KMS-11 (cell line): Measurements from ENCODE around the gene CTPS2.
"Not testable (repeated sequence)": the region's sequence is repeated elsewhere in the genome, so short reads cannot be mapped to it uniquely, and the experiment has no call there.

Source experiments
- H2AFZ ChIP-seq: fragments of 200-600 bp; sonication (generic); 2 replicates; pipeline ENCODE4 v1.6.1; 2016; ENCODE audit warnings: antibody characterized with exemption, mixed run types, low read depth
- H3K27ac ChIP-seq: fragments of 200-600 bp; sonication (generic); 2 replicates; pipeline ENCODE4 v1.6.1; 2016; ENCODE audit warnings: mild to moderate bottlenecking, mixed run types
- H3K27me3 ChIP-seq: fragments of 200-600 bp; sonication (generic); 2 replicates; pipeline ENCODE4 v1.6.1; 2017; ENCODE audit warnings: mild to moderate bottlenecking, low read depth, mixed run types, moderate library complexity; ENCODE audit not compliant: insufficient read depth
- H3K36me3 ChIP-seq: fragments of 200-600 bp; sonication (generic); 2 replicates; pipeline ENCODE4 v1.6.1; 2017; ENCODE audit warnings: mild to moderate bottlenecking, mixed run types; ENCODE audit not compliant: insufficient read depth
- H3K4me1 ChIP-seq: fragments of 200-600 bp; sonication (generic); 2 replicates; pipeline ENCODE4 v1.6.1; 2016; ENCODE audit warnings: mild to moderate bottlenecking, low read depth, mixed run types; ENCODE audit not compliant: poor library complexity, severe bottlenecking
- H3K4me2 ChIP-seq: fragments of 200-600 bp; sonication (generic); 2 replicates; pipeline ENCODE4 v1.7.0; 2016; ENCODE audit warnings: mild to moderate bottlenecking, mixed run types
- H3K4me3 ChIP-seq: fragments of 200-600 bp; sonication (generic); IDR thresholded peaks from 2 replicates; pipeline ENCODE4 v1.6.1; 2017; ENCODE audit warnings: low read depth, low read length, mixed read lengths; ENCODE audit not compliant: insufficient read depth
- H3K79me2 ChIP-seq: fragments of 200-600 bp; sonication (generic); 2 replicates; pipeline ENCODE4 v1.6.1; 2016; ENCODE audit warnings: low read depth, mixed run types; ENCODE audit not compliant: insufficient read depth
- H3K9ac ChIP-seq: fragments of 200-600 bp; sonication (generic); 2 replicates; pipeline ENCODE4 v1.6.1; 2016; ENCODE audit warnings: mild to moderate bottlenecking, mixed run types
- H4K20me1 ChIP-seq: fragments of 200-600 bp; sonication (generic); 2 replicates; pipeline ENCODE4 v1.6.1; 2016; ENCODE audit warnings: mild to moderate bottlenecking, mixed run types; ENCODE audit not compliant: insufficient read depth
- CTCF ChIP-seq: fragments of 200-600 bp; sonication (generic); conservative IDR thresholded peaks from 2 replicates; pipeline ENCODE4 v1.6.1; 2017; ENCODE audit warnings: low read depth, mild to moderate bottlenecking, antibody characterized with exemption, low read length, moderate library complexity, mixed read lengths

The CTPS2 gene

GRCh38 chrX:16719334-16720084, 7.0 kb upstream of the CTPS2 start, which contains the start of gene SYAP1:
Gene SYAP1, plus strand, starts transcription at chrX:16719612. Its CDS starts 113 bp downstream, at chrX:16719725.
- Histone ChIP-seq H3K4me2 (peak within 1 kb of the TSS; percentile 96), H4K20me1 (no peaks in the 10 kb centered on the region), H3K79me2 (peaks cover 26% of the 10 kb centered on the region), H3K4me1 (peaks cover 15% of the 10 kb centered on the region), H3K36me3 (no peaks in the 10 kb centered on the region), H3K4me3 (no peak within 1 kb of the TSS), H3K27ac (peak within 1 kb of the TSS; percentile 73), H3K27me3 (no peaks in the 10 kb centered on the region), H3K9ac (peak within 1 kb of the TSS; percentile 79), H2AFZ (peak within 1 kb of the TSS; percentile 93)
- no peak for TF ChIP-seq CTCF

- H3K27ac ChIP-seq = peak overlapping the region; percentile 73
- H3K4me3 ChIP-seq = no peak overlapping the region
- peak overlapping the region; percentile 77 for H3K4me2 ChIP-seq
- no peaks in the 10 kb centered on the region for H4K20me1 ChIP-seq
- peak overlapping the region; percentile 93 for H2AFZ ChIP-seq
- TF ChIP-seq CTCF = no peak
- no peaks in the 10 kb centered on the region for H3K27me3 ChIP-seq
- H3K36me3 ChIP-seq = no peaks in the 10 kb centered on the region
- H3K4me1 ChIP-seq = peaks cover 15% of the 10 kb centered on the region
- peak overlapping the region; percentile 79 for H3K9ac ChIP-seq
- peaks cover 26% of the 10 kb centered on the region for H3K79me2 ChIP-seq
Measured at GRCh38 chrX:16718824-16719333, 6.4 kb upstream of the CTPS2 start.

GRCh38 chrX:16716451-16716850, 4.0 kb upstream of the CTPS2 start:
- H3K4me2 ChIP-seq, H3K9ac ChIP-seq, H4K20me1 ChIP-seq, H3K27me3 ChIP-seq, H3K27ac ChIP-seq, H3K4me3 ChIP-seq, H3K36me3 ChIP-seq, H2AFZ ChIP-seq: not testable (repeated sequence)
- Histone ChIP-seq H3K4me1 (peaks cover 15% of the 10 kb centered on the region), H3K79me2 (peaks cover 19% of the 10 kb centered on the region)

GRCh38 chrX:16715638-16716037, 3.2 kb upstream of the CTPS2 start:
- not testable (repeated sequence) for H2AFZ ChIP-seq, H3K27me3 ChIP-seq, H3K36me3 ChIP-seq, H3K27ac ChIP-seq, H3K4me3 ChIP-seq, H3K4me2 ChIP-seq, H3K9ac ChIP-seq, H3K4me1 ChIP-seq, H4K20me1 ChIP-seq
- peaks cover 11% of the 10 kb centered on the region for H3K79me2 ChIP-seq

- Histone ChIP-seq H3K4me1 (peaks cover 5% of the 10 kb centered on the region), H3K27ac (no peak overlapping the region), H3K4me3 (no peak overlapping the region), H3K4me2 (no peak overlapping the region), H3K27me3 (no peaks in the 10 kb centered on the region), H3K9ac (no peak overlapping the region), H4K20me1 (no peaks in the 10 kb centered on the region), H3K36me3 (no peaks in the 10 kb centered on the region), H2AFZ (no peak overlapping the region), H3K79me2 (no peaks in the 10 kb centered on the region)
- no peak for TF ChIP-seq CTCF
Measured at GRCh38 chrX:16714504-16714903, 2.0 kb upstream of the CTPS2 start.
